LNCaP clone FGC (cell line): ENCODE measurements around the gene ATRN.
"Not testable (repeated sequence)": the region's sequence is repeated elsewhere in the genome, so short reads cannot be mapped to it uniquely, and the experiment has no call there.

Source experiments
- DNase-seq: peaks from one replicate; pipeline ENCODE4 v3.0.0-alpha.2; 2011; ENCODE audit warnings: low read depth
- H3K4me3 ChIP-seq: 2 replicates; pipeline ENCODE4 v1.5.1; 2011; ENCODE audit warnings: mild to moderate bottlenecking, low read depth, low read length, control low read depth
- TF ChIP-seq, protein P1 (sequence below): IDR thresholded peaks from 2 replicates; pipeline ENCODE4 v1.5.1; 2012; ENCODE audit warnings: mild to moderate bottlenecking; ENCODE audit not compliant: control insufficient read depth, insufficient read depth; ENCODE audit errors: extremely low read depth

The ATRN gene

DNA sequence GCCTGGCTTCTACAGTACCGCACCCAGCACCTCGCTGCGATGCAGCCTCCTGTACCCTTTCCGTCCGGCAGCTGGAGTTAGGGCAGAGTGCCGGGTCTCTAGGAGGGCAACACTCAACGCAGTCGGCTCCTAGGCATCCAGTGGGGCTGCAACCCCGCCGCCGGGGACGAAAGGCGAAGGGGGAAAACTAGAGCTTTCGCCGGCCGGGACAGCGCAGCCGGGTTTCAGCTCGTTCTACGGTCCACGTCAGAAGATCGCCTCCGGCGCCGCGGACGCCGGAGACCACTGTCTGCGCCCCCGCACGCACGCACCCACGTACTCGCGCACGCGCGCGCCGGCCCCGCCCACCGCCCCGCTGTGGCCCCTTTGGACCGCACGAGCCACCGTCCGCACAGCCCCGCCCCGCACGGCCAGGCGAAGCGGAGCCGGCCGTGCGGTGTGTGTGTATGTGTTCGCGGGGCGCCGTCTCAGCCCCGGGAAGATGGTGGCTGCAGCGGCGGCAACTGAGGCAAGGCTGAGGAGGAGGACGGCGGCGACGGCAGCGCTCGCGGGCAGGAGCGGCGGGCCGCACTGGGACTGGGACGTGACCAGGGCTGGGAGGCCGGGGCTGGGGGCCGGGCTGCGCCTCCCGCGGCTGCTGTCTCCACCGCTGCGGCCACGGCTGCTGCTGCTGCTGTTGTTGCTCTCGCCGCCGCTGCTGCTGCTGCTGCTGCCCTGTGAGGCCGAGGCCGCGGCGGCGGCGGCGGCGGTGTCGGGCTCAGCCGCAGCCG lies at the start of gene ATRN:
Gene ATRN (plus strand): TSS at position 392 of the 770 bp plus-strand sequence. CDS start 90 bp downstream, at position 482.
- peak within 1 kb of the TSS; percentile 79 for H3K4me3 ChIP-seq
- TF ChIP-seq, protein P1, sequence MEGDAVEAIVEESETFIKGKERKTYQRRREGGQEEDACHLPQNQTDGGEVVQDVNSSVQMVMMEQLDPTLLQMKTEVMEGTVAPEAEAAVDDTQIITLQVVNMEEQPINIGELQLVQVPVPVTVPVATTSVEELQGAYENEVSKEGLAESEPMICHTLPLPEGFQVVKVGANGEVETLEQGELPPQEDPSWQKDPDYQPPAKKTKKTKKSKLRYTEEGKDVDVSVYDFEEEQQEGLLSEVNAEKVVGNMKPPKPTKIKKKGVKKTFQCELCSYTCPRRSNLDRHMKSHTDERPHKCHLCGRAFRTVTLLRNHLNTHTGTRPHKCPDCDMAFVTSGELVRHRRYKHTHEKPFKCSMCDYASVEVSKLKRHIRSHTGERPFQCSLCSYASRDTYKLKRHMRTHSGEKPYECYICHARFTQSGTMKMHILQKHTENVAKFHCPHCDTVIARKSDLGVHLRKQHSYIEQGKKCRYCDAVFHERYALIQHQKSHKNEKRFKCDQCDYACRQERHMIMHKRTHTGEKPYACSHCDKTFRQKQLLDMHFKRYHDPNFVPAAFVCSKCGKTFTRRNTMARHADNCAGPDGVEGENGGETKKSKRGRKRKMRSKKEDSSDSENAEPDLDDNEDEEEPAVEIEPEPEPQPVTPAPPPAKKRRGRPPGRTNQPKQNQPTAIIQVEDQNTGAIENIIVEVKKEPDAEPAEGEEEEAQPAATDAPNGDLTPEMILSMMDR = no peak
- DNase-seq = peak; percentile 37

DNA sequence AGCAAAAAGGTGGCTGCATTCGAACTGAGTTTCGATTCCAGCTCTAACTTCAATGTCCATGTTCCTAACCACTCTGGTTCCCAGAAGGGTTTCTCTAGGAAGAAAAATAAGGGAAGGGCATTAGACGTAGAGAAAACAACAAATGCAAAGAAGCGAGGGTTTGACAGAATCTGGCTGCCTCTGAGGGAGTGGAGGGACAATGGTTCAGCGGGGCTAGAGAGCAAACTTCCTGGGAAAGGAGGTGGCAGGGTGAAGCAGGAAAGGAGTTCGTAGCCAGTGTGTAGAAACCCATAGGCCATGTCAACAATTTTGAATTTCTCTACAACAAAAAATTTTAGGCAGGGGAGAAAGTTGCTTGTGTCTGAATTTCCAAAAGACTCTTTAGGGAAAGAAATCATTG lies 48.8 kb upstream of the ATRN start:
- TF ChIP-seq, protein P1 = no peak
- DNase-seq = no peak
- no peak overlapping the region for H3K4me3 ChIP-seq

DNA sequence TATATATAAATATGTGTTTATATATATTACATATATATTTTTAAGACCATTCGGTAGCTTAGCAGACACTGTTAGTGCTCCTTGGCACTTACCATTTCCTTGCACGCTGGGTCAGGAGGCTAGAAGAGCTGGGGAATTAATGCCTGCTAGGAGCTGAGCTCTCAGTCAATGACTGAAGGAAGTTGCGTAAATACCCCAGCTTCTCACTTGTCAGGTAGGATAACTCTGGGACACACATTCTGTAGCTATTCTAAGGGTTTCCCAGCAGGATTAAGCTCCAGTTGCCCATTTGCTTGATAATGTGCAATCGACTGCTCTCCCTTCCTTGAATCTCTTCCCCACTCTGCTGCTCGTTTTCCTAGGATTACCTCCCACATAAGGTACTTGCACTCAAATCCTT lies 47.7 kb upstream of the ATRN start:
- no peak overlapping the region for H3K4me3 ChIP-seq
- TF ChIP-seq, protein P1 = no peak
- DNase-seq = no peak

DNA sequence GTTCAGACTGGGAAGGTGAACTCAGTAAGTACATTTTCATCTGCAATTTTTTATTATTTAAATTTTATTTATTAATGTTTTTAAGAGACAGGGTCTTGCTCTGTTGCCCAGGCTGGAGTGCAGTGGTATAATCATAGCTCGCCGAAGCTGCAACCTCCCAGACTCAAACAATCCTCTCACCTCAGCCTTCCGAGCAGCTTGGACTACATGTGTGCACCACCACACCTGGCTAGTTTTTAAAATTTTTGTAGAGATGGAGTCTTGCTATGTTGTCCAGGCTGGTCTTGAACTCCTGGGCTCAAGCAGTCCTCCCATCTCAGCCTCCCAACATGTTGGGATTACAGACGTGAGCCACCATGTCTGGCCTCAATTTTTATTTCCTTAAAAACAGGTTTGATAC lies 44.1 kb upstream of the ATRN start:
- not testable (repeated sequence) for DNase-seq

DNA sequence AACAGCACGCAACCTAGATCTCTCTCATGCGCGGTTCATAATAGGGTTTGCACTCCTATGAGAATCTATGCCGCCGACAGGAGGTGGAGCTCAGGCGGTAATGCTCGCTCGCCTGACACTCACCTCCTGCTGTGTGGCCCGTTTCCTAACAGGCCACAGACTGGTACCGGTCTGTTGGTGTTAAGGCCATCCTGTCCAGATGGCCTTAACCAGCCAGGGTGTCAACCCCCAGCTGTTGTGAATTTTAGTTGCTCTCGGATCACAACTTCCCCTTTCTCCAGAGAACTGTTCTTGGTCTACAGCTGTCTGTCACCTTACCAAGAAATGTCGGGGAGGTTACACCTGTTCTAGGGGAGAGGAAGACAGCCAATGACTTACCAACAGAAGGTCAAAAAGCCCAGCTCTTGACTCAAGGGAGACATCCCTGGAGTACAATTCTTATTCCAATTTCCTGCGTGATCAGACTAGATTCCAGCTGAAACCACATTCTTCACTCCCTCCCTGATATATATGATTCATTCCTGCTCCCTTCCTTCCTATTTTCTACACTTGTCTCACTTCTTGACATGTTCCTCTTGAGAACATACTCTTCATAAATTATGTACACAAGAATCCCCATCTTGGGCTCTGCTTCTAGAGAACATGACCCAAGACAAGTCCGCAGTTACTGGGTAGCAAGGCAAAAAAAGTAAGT lies 40.3 kb upstream of the ATRN start:
- DNase-seq = no peak
- TF ChIP-seq, protein P1 = no peak
- H3K4me3 ChIP-seq = no peak overlapping the region

More for the DNA sequence above, 44.1 kb upstream of the ATRN start:
- H3K4me3 ChIP-seq = not testable (repeated sequence)

DNA sequence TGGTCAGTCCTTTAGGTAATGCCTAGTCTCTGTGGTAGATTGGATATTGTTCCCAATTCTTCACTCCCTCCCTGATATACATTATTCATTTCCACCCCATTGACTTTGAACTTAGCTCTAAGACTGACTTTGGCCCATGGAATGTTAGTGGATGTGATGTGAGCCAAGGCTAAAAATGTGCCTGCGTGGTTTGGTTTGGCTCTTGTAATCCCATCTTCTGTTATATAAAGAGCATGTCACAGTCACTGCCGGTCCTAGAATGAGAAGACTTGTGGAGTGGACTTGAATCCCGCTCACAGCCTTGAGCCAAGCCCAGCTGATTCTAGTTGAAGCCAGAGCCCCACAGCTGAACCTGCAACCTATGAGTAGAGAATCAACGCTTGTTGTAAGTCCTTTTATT lies 39.7 kb upstream of the ATRN start:
- DNase-seq = no peak
- no peak overlapping the region for H3K4me3 ChIP-seq
- TF ChIP-seq, protein P1 = no peak

DNA sequence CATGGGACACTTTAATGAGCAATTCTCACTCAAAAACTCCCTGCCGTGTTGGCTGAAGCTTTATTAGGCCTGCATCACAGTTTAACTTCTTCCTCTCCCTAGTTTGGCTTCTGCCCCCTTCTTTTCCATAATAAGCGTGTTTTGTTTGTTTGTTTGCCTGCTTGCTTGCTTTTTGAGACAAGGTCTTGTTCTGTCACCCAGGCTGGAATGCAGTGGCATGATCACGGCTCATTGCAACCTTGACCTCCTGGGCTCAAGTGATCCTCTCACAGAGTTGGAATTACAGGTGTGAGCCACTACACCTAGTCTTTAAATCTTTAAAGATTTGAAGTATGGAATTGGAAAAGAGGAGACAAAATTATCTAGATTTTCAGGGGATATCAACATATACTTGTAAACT lies 38.0 kb upstream of the ATRN start:
- no peak overlapping the region for H3K4me3 ChIP-seq
- DNase-seq = no peak
- TF ChIP-seq, protein P1 = no peak
